ENCODE measurements around the gene TMEM192.
"Not testable (repeated sequence)": the region's sequence is repeated elsewhere in the genome, so short reads cannot be mapped to it uniquely, and the experiment has no call there.

The TMEM192 gene

GRCh38 chr4:165118256-165118909 is 5.7 kb upstream of the TMEM192 start:
- Mint-ChIP-seq H3K4me3 (no peak overlapping the region), H3K27ac (no peak overlapping the region), H3K36me3 (ENCODE audit: low read depth) (no peaks in the 10 kb centered on the region), H3K9me3 (no peaks in the 10 kb centered on the region), H3K4me1 (ENCODE audit: low read depth) (peaks cover 6% of the 10 kb centered on the region), H3K27me3 (ENCODE audit: low read depth) (peaks cover 22% of the 10 kb centered on the region)

- H3K27me3 Mint-ChIP-seq (ENCODE audit: low read depth): peaks cover 16% of the 10 kb centered on the region
- no peaks in the 10 kb centered on the region for H3K9me3 Mint-ChIP-seq
- no peaks in the 10 kb centered on the region for H3K36me3 Mint-ChIP-seq (ENCODE audit: low read depth)
- H3K4me3 Mint-ChIP-seq: no peak overlapping the region
- no peak overlapping the region for H3K27ac Mint-ChIP-seq
- H3K4me1 Mint-ChIP-seq (ENCODE audit: low read depth): peaks cover 18% of the 10 kb centered on the region
These were observed 2.6 kb upstream of the TMEM192 start for GRCh38 chr4:165115301-165115700.

- Mint-ChIP-seq H3K27me3 (ENCODE audit: low read depth) (peaks cover 9% of the 10 kb centered on the region), H3K9me3 (no peaks in the 10 kb centered on the region), H3K4me3 (peak overlapping the region; percentile 86), H3K36me3 (ENCODE audit: low read depth) (no peaks in the 10 kb centered on the region), H3K27ac (peak overlapping the region; percentile 72), H3K4me1 (ENCODE audit: low read depth) (peaks cover 15% of the 10 kb centered on the region)
These were observed 723 bp downstream of the TMEM192 start for GRCh38 chr4:165111906-165112367.

- Mint-ChIP-seq H3K9me3 (no peaks in the 10 kb centered on the region), H3K4me1 (ENCODE audit: low read depth) (no peaks in the 10 kb centered on the region), H3K4me3 (no peak overlapping the region), H3K36me3 (ENCODE audit: low read depth) (no peaks in the 10 kb centered on the region), H3K27me3 (ENCODE audit: low read depth) (no peaks in the 10 kb centered on the region), H3K27ac (no peak overlapping the region)
These were observed 6.1 kb downstream of the TMEM192 start for GRCh38 chr4:165106518-165106917.

GRCh38 chr4:165101641-165102040 is 11.0 kb downstream of the TMEM192 start:
- H3K4me3 Mint-ChIP-seq: no peak overlapping the region
- H3K27me3 Mint-ChIP-seq (ENCODE audit: low read depth): no peaks in the 10 kb centered on the region
- H3K36me3 Mint-ChIP-seq (ENCODE audit: low read depth): no peaks in the 10 kb centered on the region
- no peaks in the 10 kb centered on the region for H3K9me3 Mint-ChIP-seq
- H3K27ac Mint-ChIP-seq: no peak overlapping the region
- H3K4me1 Mint-ChIP-seq (ENCODE audit: low read depth): no peaks in the 10 kb centered on the region

- Mint-ChIP-seq H3K36me3 (ENCODE audit: low read depth) (no peaks in the 10 kb centered on the region), H3K9me3 (no peaks in the 10 kb centered on the region), H3K4me3 (no peak overlapping the region), H3K27ac (no peak overlapping the region), H3K27me3 (ENCODE audit: low read depth) (no peaks in the 10 kb centered on the region), H3K4me1 (ENCODE audit: low read depth) (no peaks in the 10 kb centered on the region)
These were observed 15.9 kb downstream of the TMEM192 start for GRCh38 chr4:165096776-165097175.

- Mint-ChIP-seq H3K4me1 (ENCODE audit: low read depth) (no peaks in the 10 kb centered on the region), H3K9me3 (no peaks in the 10 kb centered on the region), H3K36me3 (ENCODE audit: low read depth) (no peaks in the 10 kb centered on the region), H3K4me3 (no peak overlapping the region), H3K27ac (no peak overlapping the region), H3K27me3 (ENCODE audit: low read depth) (no peaks in the 10 kb centered on the region)
These were observed 17.4 kb downstream of the TMEM192 start for GRCh38 chr4:165095291-165095690.

GRCh38 chr4:165094873-165095272 is 17.8 kb downstream of the TMEM192 start:
- Mint-ChIP-seq H3K27me3 (ENCODE audit: low read depth) (no peaks in the 10 kb centered on the region), H3K36me3 (ENCODE audit: low read depth) (no peaks in the 10 kb centered on the region), H3K4me3 (no peak overlapping the region), H3K9me3 (no peaks in the 10 kb centered on the region), H3K4me1 (ENCODE audit: low read depth) (no peaks in the 10 kb centered on the region), H3K27ac (no peak overlapping the region)

GRCh38 chr4:165092187-165092586 is 20.5 kb downstream of the TMEM192 start:
- H3K27ac Mint-ChIP-seq; H3K4me1 Mint-ChIP-seq (ENCODE audit: low read depth); H3K36me3 Mint-ChIP-seq (ENCODE audit: low read depth); H3K27me3 Mint-ChIP-seq (ENCODE audit: low read depth); H3K9me3 Mint-ChIP-seq; H3K4me3 Mint-ChIP-seq: not testable (repeated sequence)

GRCh38 chr4:165088366-165088765 is 24.3 kb downstream of the TMEM192 start:
- H3K36me3 Mint-ChIP-seq (ENCODE audit: low read depth): peaks cover 1% of the 10 kb centered on the region
- H3K27me3 Mint-ChIP-seq (ENCODE audit: low read depth): no peaks in the 10 kb centered on the region
- H3K4me1 Mint-ChIP-seq (ENCODE audit: low read depth): no peaks in the 10 kb centered on the region
- H3K4me3 Mint-ChIP-seq: no peak overlapping the region
- no peaks in the 10 kb centered on the region for H3K9me3 Mint-ChIP-seq
- H3K27ac Mint-ChIP-seq: no peak overlapping the region

GRCh38 chr4:165085946-165086345 is 26.7 kb downstream of the TMEM192 start:
- H3K27ac Mint-ChIP-seq: no peak overlapping the region
- H3K9me3 Mint-ChIP-seq: no peaks in the 10 kb centered on the region
- H3K27me3 Mint-ChIP-seq (ENCODE audit: low read depth): no peaks in the 10 kb centered on the region
- no peaks in the 10 kb centered on the region for H3K4me1 Mint-ChIP-seq (ENCODE audit: low read depth)
- peaks cover 1% of the 10 kb centered on the region for H3K36me3 Mint-ChIP-seq (ENCODE audit: low read depth)
- no peak overlapping the region for H3K4me3 Mint-ChIP-seq

- not testable (repeated sequence) for H3K27me3 Mint-ChIP-seq (ENCODE audit: low read depth); H3K27ac Mint-ChIP-seq; H3K4me1 Mint-ChIP-seq (ENCODE audit: low read depth); H3K9me3 Mint-ChIP-seq; H3K4me3 Mint-ChIP-seq; H3K36me3 Mint-ChIP-seq (ENCODE audit: low read depth)
These were observed 27.9 kb downstream of the TMEM192 start for GRCh38 chr4:165084787-165085186.

GRCh38 chr4:165079476-165079875 is 33.2 kb downstream of the TMEM192 start:
- no peaks in the 10 kb centered on the region for H3K36me3 Mint-ChIP-seq (ENCODE audit: low read depth)
- no peaks in the 10 kb centered on the region for H3K27me3 Mint-ChIP-seq (ENCODE audit: low read depth)
- H3K4me1 Mint-ChIP-seq (ENCODE audit: low read depth): peaks cover 5% of the 10 kb centered on the region
- no peak overlapping the region for H3K4me3 Mint-ChIP-seq
- no peak overlapping the region for H3K27ac Mint-ChIP-seq
- no peaks in the 10 kb centered on the region for H3K9me3 Mint-ChIP-seq

GRCh38 chr4:165077034-165077578 is 35.6 kb downstream of the TMEM192 start:
- Mint-ChIP-seq H3K4me3 (no peak overlapping the region), H3K36me3 (ENCODE audit: low read depth) (no peaks in the 10 kb centered on the region), H3K9me3 (no peaks in the 10 kb centered on the region), H3K4me1 (ENCODE audit: low read depth) (peaks cover 5% of the 10 kb centered on the region), H3K27me3 (ENCODE audit: low read depth) (no peaks in the 10 kb centered on the region), H3K27ac (no peak overlapping the region)

GRCh38 chr4:165073346-165073745 is 39.3 kb downstream of the TMEM192 start:
- not testable (repeated sequence) for H3K36me3 Mint-ChIP-seq (ENCODE audit: low read depth); H3K4me3 Mint-ChIP-seq; H3K9me3 Mint-ChIP-seq; H3K27ac Mint-ChIP-seq; H3K27me3 Mint-ChIP-seq (ENCODE audit: low read depth)
- peaks cover 11% of the 10 kb centered on the region for H3K4me1 Mint-ChIP-seq (ENCODE audit: low read depth)

Data from T-helper 1 cell treated with Interleukin-12 subunit alpha and Interleukin-12 subunit beta and Interleukin-4 antibody, amounts not matched to agents 30 μg/mL and 1 μg/mL, for 36 hours (primary cell).